Right lobe of liver (tissue), 6 donors: ENCODE results near the gene BET1. TPM values are rescaled to one million over a fixed set of nuclear protein-coding genes. Genes with fewer than 3 reads are reported as not detected.

Source experiments
- ATAC-seq, 4 donors: fragments of 200-7000 bp; cut with Tn5 transposase; one replicate each; pipeline ENCODE4 v1.9.1; 2020; ENCODE audit warnings: mild to moderate bottlenecking in 4 of 4, moderate library complexity in 4 of 4
- DNase-seq, 3 donors: peaks; one replicate each; pipeline ENCODE4 v3.0.0-alpha.2; 2020
- H3K27ac ChIP-seq, 3 donors: fragments of 200-600 bp; one replicate each; pipeline ENCODE4 v1.8.0; 2022
- H3K27me3 ChIP-seq, 2 donors: fragments of 200-600 bp; one replicate each; pipeline ENCODE4 v1.8.0; 2022
- H3K36me3 ChIP-seq, 4 donors: fragments of 200-600 bp; sonication (generic) in 1 of 4; one replicate each; pipeline versions ENCODE4 v1.5.1 to v1.8.0; 2017 to 2022; ENCODE audit warnings: control low read depth in 1 of 4
- H3K4me1 ChIP-seq, 4 donors: fragments of 200-600 bp; sonication (generic) in 1 of 4; one replicate each; pipeline versions ENCODE4 v1.5.1 to v1.8.0; 2017 to 2022; ENCODE audit warnings: control low read depth in 1 of 4
- H3K4me3 ChIP-seq, 3 donors: fragments of 200-600 bp; one replicate each; pipeline ENCODE4 v1.8.0; 2022
- H3K9me3 ChIP-seq, 4 donors: fragments of 200-600 bp; sonication (generic) in 1 of 4; one replicate each; pipeline versions ENCODE4 v1.5.1 to v1.8.0; 2017 to 2022; ENCODE audit warnings: control low read depth in 1 of 4
- POLR2A ChIP-seq: fragments of 450-650 bp; IDR thresholded peaks from one replicate; pipeline ENCODE4 v1.6.1; 2017; ENCODE audit warnings: antibody characterized with exemption, mild to moderate bottlenecking
- WGBS: methylation state at CpG from one replicate; pipeline ENCODE4 v1.1.6; 2018; ENCODE audit warnings: low coverage, low lambda C conversion rate; ENCODE audit not compliant: insufficient coverage; ENCODE audit errors: missing lambda C conversion rate; 5-methylcytosine and 5-hydroxymethylcytosine counted together
- intact Hi-C, 2 donors: fragments of 100-400 bp; cut with DNase I; formaldehyde crosslinking; loops; one replicate each; pipeline versions ENCODE4 v1.11.2 to v1.14.1; 2022
- total RNA-seq, 6 experiments: library from RNA; depleted of rRNA in 2 of 6; stranded (reverse); fragments of >200 nt in 2 of 6; fragmentation: NEBNext Ultra II Directional in 3 of 6; extraction: Animal tissue kit (Norgen Biotek cat#: 25700) in 3 of 6; gene quantifications; one replicate each; pipeline versions ENCODE4 v1.1.0 to v1.2.4, GENCODE V29; 2016 to 2023
- TF ChIP-seq, protein P1 (sequence below), 4 donors: fragments of 200-600 bp in 3 of 4; fragments of 450-650 bp in 1 of 4; IDR thresholded peaks; one replicate each; pipeline versions ENCODE4 v1.5.1 to v1.8.0; 2016 to 2022; ENCODE audit warnings: antibody characterized with exemption in 4 of 4, mild to moderate bottlenecking in 2 of 4
- donor health status: DM: no; HTN: yes; CAD: no.
- donor health status: DM: no; HTN: no; CAD: no.
- donor health status: DM: no; HTN: no; CAD: no.
- donor health status: DM: no; HTN: yes; CAD: no.
- donor health status: DM: no; HTN: yes; CAD: no.

BET1 gene
- total RNA-seq, 6 experiments from 2014 or later = 12.4 to 19.7 (median 16.5) TPM

DNA sequence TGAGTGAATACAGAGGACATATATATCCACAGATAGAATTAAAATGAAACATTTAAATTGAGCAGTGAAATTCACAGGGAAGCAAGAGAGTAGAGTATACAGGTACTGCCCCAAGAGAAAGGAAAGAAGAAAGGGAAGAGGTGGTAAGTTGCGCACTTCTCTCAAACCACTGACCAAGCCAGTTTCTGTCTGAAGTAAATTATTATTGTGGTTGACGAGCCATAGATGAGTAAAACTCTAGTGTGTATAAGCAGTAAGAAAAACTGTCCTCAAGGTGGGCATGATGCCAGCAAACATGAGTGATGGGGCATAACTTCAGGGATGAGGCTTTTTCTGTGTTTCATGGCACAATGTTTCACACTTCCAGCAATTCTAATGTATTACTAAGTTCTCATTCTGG lies 4.4 kb upstream of the BET1 start:
- no peak overlapping the region for H3K4me3 ChIP-seq
- WGBS = 44% methylated on average over 2 of the region's 2 CpGs
- H3K36me3 ChIP-seq = no peaks in the 10 kb centered on the region
- DNase-seq = no peak
- no peak for ATAC-seq
- no peaks in the 10 kb centered on the region for H3K27me3 ChIP-seq
- intact Hi-C loops = no loop called here
- H3K4me1 ChIP-seq = no peaks in the 10 kb centered on the region
- TF ChIP-seq POLR2A = no peak
- TF ChIP-seq, protein P1, sequence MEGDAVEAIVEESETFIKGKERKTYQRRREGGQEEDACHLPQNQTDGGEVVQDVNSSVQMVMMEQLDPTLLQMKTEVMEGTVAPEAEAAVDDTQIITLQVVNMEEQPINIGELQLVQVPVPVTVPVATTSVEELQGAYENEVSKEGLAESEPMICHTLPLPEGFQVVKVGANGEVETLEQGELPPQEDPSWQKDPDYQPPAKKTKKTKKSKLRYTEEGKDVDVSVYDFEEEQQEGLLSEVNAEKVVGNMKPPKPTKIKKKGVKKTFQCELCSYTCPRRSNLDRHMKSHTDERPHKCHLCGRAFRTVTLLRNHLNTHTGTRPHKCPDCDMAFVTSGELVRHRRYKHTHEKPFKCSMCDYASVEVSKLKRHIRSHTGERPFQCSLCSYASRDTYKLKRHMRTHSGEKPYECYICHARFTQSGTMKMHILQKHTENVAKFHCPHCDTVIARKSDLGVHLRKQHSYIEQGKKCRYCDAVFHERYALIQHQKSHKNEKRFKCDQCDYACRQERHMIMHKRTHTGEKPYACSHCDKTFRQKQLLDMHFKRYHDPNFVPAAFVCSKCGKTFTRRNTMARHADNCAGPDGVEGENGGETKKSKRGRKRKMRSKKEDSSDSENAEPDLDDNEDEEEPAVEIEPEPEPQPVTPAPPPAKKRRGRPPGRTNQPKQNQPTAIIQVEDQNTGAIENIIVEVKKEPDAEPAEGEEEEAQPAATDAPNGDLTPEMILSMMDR (IDR thresholded peaks at IDR 0.05) = no peak
- no peak overlapping the region for H3K27ac ChIP-seq
- no peaks in the 10 kb centered on the region for H3K9me3 ChIP-seq

DNA sequence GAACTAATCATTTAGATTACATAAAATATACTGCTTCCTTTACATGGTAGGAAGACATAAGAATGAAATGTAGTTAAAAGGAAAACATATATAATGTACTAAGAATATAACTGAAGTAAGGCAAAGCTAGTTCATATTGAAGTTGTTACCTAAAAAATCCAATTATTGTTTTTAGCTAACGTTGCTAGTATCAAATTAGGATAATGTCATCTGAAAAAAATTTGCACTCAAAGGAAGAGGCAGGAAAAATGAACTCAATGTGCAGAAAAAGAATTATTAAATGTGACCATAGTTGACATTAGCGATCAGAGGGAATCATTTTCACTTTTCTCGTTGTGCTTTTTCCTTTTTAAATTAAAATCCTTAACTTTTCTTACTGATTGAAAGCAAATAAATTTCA lies 1.6 kb upstream of the BET1 start:
- WGBS = 64% methylated on average over 3 of the region's 3 CpGs
- DNase-seq (no peak), ATAC-seq (no peak)
- H3K4me1 ChIP-seq = peaks cover 0 to 11% (median 3%) of the 10 kb centered on the region in 4 donors
- intact Hi-C loops = no loop called here
- H3K27me3 ChIP-seq = no peaks in the 10 kb centered on the region
- TF ChIP-seq, protein P1 (IDR thresholded peaks at IDR 0.05) = no peak
- no peak for TF ChIP-seq POLR2A
- H3K9me3 ChIP-seq = no peaks in the 10 kb centered on the region
- no peak overlapping the region for H3K4me3 ChIP-seq
- no peaks in the 10 kb centered on the region for H3K36me3 ChIP-seq
- H3K27ac ChIP-seq = no peak overlapping the region

DNA sequence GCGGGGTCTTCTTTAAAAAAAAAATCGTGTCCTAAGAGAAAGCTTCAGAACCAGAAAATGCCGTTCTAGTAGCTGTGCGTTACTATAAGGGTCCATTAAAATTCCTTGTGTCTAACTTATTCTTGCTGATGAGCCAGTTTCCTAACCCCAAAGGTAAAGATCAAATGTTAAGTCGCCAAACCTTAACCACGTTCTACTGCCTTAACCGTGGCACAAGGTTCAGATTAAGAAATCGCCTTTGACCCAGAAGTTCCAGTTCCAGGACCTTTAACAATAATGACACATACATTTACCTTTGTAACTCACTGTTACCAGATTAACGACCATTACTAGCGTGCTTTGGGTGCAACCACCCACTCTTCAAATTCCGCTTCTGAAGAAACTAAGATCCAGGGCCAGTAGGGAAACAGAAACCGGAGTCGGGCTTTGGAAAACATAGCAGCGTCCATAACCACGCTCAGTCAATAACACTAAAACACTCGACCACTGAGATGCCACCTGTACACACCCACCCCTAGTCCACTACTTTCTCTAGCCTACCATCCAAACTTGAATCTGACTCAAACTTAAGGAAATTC lies 620 bp downstream of the BET1 start:
- no peaks in the 10 kb centered on the region for H3K27me3 ChIP-seq
- no peaks in the 10 kb centered on the region for H3K9me3 ChIP-seq
- 2% methylated on average over 16 of the region's 16 CpGs for WGBS
- H3K4me1 ChIP-seq = peaks cover 0 to 11% (median 3%) of the 10 kb centered on the region in 4 donors
- H3K36me3 ChIP-seq = no peaks in the 10 kb centered on the region
- ATAC-seq (peak; percentile 56 to 67 (median 61)), DNase-seq (no peak)
- intact Hi-C loops = no loop called here
- TF ChIP-seq POLR2A = no peak
- TF ChIP-seq, protein P1 (IDR thresholded peaks at IDR 0.05) = no peak
- peak overlapping the region; percentile 87 to 93 (median 93) for H3K27ac ChIP-seq
- H3K4me3 ChIP-seq = peak overlapping the region; percentile 68 to 82 (median 72)

DNA sequence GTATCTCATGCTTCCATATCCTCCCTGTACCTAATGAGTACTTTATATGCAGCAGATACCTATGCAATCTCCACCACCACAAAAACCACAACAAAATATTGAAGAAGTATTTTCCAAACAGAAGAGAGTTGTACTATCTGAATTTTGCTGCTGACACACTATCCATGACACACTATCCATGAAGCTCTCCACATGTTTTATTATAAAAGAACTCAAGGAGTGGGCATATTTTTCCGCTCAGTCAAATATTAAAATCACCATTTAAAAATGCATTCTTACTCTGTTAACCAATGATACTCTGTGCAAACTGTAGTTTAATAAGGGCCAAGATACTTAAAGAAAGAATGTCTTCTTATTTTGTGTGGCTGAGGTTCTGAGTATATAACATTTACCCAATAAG lies 2.8 kb downstream of the BET1 start:
- WGBS = 100% methylated on average over 1 of the region's 1 CpG
- Histone ChIP-seq H3K27me3 (no peaks in the 10 kb centered on the region), H3K4me1 (peaks cover 0 to 11% (median 3%) of the 10 kb centered on the region in 4 donors), H3K9me3 (no peaks in the 10 kb centered on the region), H3K36me3 (peaks cover 0 to 9% (median 0%) of the 10 kb centered on the region in 4 donors), H3K27ac (no peak overlapping the region), H3K4me3 (no peak overlapping the region)
- DNase-seq = no peak
- no peak for ATAC-seq
- TF ChIP-seq, protein P1 (IDR thresholded peaks at IDR 0.05) = no peak
- TF ChIP-seq POLR2A = no peak
- intact Hi-C loops = no loop called here
